Pancreas (tissue), 10 donors: ENCODE measurements around the gene ACO1. TPM values are rescaled to one million over a fixed set of nuclear protein-coding genes. Genes with fewer than 3 reads are reported as not detected.
A peak's percentile ranks its signal among the peaks of the same experiment; 100 is the strongest.

Experiments used
- ATAC-seq, 4 donors: fragments of 200-7000 bp; cut with Tn5 transposase; one replicate each; pipeline versions ENCODE4 v1.8.0 to v1.9.1; 2020; ENCODE audit warnings: mild to moderate bottlenecking in 4 of 4, moderate library complexity in 4 of 4
- DNase-seq, 6 donors: peaks; one replicate each; pipeline ENCODE4 v3.0.0-alpha.2; 2020
- FAIRE-seq: peaks from 2 replicates; lab custom pipeline; 2012; peaks lifted over from hg19 to GRCh38; lab: Jason Lieb, UNC
- H3K27ac ChIP-seq, 4 donors: fragments of 200-600 bp; sonication (generic); 1 replicate in 3 of 4; 2 replicates in 1 of 4; pipeline versions ENCODE4 v1.5.0 to v1.8.0; 2020
- H3K27me3 ChIP-seq, 4 donors: fragments of 200-600 bp; one replicate each; pipeline ENCODE4 v1.8.0; 2021
- H3K36me3 ChIP-seq, 3 donors: fragments of 200-600 bp; sonication (generic) in 1 of 3; one replicate each; pipeline versions ENCODE4 v1.5.0 to v1.8.0; 2020 to 2021
- H3K4me1 ChIP-seq, 3 donors: fragments of 200-600 bp; one replicate each; pipeline ENCODE4 v1.8.0; 2021
- H3K4me3 ChIP-seq, 4 donors: fragments of 200-600 bp; sonication (generic) in 2 of 4; one replicate each; pipeline versions ENCODE4 v1.5.0 to v1.8.0; 2020 to 2021
- H3K9me3 ChIP-seq, 4 donors: fragments of 200-600 bp; one replicate each; pipeline ENCODE4 v1.8.0; 2021
- WGBS, 2 donors: extraction: QIAGEN DNeasy Blood & Tissue Kit; methylation state at CpG; one replicate each; pipeline ENCODE4 v1.1.7; 2013; 5-methylcytosine and 5-hydroxymethylcytosine counted together
- intact Hi-C, 3 donors: fragments of 100-400 bp; cut with DNase I; formaldehyde crosslinking; loops; one replicate each; pipeline versions ENCODE4 v1.11.1 to v1.14.2; 2022
- polyA plus RNA-seq, 2 donors: library from polyadenylated mRNA; stranded (reverse); fragments of 200-250 nt; gene quantifications; one replicate each; pipeline ENCODE4 v1.2.3, GENCODE V29; 2013
- total RNA-seq, 6 donors: library from RNA; stranded (reverse); fragmentation: NEBNext Ultra II Directional in 4 of 6; extraction: Animal tissue kit (Norgen Biotek cat#: 25700) in 4 of 6; gene quantifications; one replicate each; pipeline versions ENCODE4 v1.2.1 to v1.2.4, GENCODE V29; 2021 to 2023
- TF ChIP-seq, protein P1 (sequence below), 4 donors: fragments of 200-600 bp; sonication (generic) in 3 of 4; IDR thresholded peaks; one replicate each; pipeline versions ENCODE4 v1.5.0 to v1.8.0; 2021; ENCODE audit warnings: antibody characterized with exemption in 4 of 4
- donor health status: healthy with polysubstance abuse.
- donor health status: DM: no; HTN: no; CAD: no; lungs with moderate emphysema.
- donor health status: DM: no; HTN: no; CAD: no.
- donor health status: control.
- donor health status: control.
- donor health status: Bipolar disorder and iron deficiency.
- donor health status: DM: yes; HTN: yes; CAD: no.
- donor health status: DM: no; HTN: no; CAD: no.
- donor health status: DM: no; HTN: no; CAD: no.
- donor health status: DM: yes; HTN: yes; CAD: no.

ACO1 gene
- total and polyA plus RNA-seq, 8 donors = 8.7 to 35.6 (median 29.0) TPM

- peak in 4 of 6 donors; percentile 57 to 85 (median 69) for DNase-seq
- H3K27me3 ChIP-seq = no peaks in the 10 kb centered on the region
- H3K36me3 ChIP-seq = peaks cover 0 to 35% (median 0%) of the 10 kb centered on the region in 3 donors
- H3K4me1 ChIP-seq = peaks cover 9 to 21% (median 16%) of the 10 kb centered on the region in 3 donors
- peak overlapping the region; percentile 29 to 77 (median 52) for H3K27ac ChIP-seq
- ATAC-seq = peak; percentile 90 to 94 (median 92)
- intact Hi-C loops = loop anchor here in 1 of 3 donors (5.0 kb wide), 1 partner anchor 34 kb away; no protein-coding TSS in a partner anchor
- TF ChIP-seq, protein P1, sequence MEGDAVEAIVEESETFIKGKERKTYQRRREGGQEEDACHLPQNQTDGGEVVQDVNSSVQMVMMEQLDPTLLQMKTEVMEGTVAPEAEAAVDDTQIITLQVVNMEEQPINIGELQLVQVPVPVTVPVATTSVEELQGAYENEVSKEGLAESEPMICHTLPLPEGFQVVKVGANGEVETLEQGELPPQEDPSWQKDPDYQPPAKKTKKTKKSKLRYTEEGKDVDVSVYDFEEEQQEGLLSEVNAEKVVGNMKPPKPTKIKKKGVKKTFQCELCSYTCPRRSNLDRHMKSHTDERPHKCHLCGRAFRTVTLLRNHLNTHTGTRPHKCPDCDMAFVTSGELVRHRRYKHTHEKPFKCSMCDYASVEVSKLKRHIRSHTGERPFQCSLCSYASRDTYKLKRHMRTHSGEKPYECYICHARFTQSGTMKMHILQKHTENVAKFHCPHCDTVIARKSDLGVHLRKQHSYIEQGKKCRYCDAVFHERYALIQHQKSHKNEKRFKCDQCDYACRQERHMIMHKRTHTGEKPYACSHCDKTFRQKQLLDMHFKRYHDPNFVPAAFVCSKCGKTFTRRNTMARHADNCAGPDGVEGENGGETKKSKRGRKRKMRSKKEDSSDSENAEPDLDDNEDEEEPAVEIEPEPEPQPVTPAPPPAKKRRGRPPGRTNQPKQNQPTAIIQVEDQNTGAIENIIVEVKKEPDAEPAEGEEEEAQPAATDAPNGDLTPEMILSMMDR (IDR thresholded peaks at IDR 0.05) = no peak
- H3K4me3 ChIP-seq = no peak overlapping the region
- H3K9me3 ChIP-seq = no peaks in the 10 kb centered on the region
- WGBS, 2 donors = 29 to 31% methylated on average over 7 of the region's 7 CpGs
- FAIRE-seq = no peak
Measured at GRCh38 chr9:32426278-32426939, 42.0 kb downstream of the ACO1 start.

GRCh38 chr9:32427111-32427873, 42.8 kb downstream of the ACO1 start:
- ATAC-seq (peak; percentile 87 to 93 (median 90)), FAIRE-seq (no peak), DNase-seq (peak in 4 of 6 donors; percentile 51 to 74 (median 63))
- H3K4me1 ChIP-seq = peaks cover 9 to 21% (median 13%) of the 10 kb centered on the region in 3 donors
- TF ChIP-seq, protein P1 (IDR thresholded peaks at IDR 0.05) = no peak
- peaks cover 0 to 35% (median 2%) of the 10 kb centered on the region in 3 donors for H3K36me3 ChIP-seq
- intact Hi-C loops = loop anchor here in 1 of 3 donors (5.0 kb wide), 1 partner anchor 35 kb away; no protein-coding TSS in a partner anchor
- H3K4me3 ChIP-seq = no peak overlapping the region
- no peaks in the 10 kb centered on the region for H3K9me3 ChIP-seq
- no peaks in the 10 kb centered on the region for H3K27me3 ChIP-seq
- 44 to 47% methylated on average over 8 of the region's 8 CpGs for WGBS, 2 donors
- peak overlapping the region in 2 of 4 donors; percentile 75 to 77 for H3K27ac ChIP-seq

- H3K4me1 ChIP-seq = peaks cover 4 to 16% (median 5%) of the 10 kb centered on the region in 3 donors
- DNase-seq (no peak), FAIRE-seq (no peak), ATAC-seq (no peak)
- WGBS, 2 donors = 88 to 90% methylated on average over 5 of the region's 5 CpGs
- TF ChIP-seq, protein P1 (IDR thresholded peaks at IDR 0.05) = no peak
- H3K27me3 ChIP-seq = no peaks in the 10 kb centered on the region
- H3K36me3 ChIP-seq = peaks cover 2 to 40% (median 4%) of the 10 kb centered on the region in 3 donors
- no peak overlapping the region for H3K4me3 ChIP-seq
- intact Hi-C loops = loop anchor here in 2 of 3 donors (5.0 to 10.0 kb wide), 3 partner anchors 48 to 144 kb away; partner anchors contain the start of genes ACO1 (in 1 of the 2) and NDUFB6 (in 1 of the 2)
- H3K9me3 ChIP-seq = no peaks in the 10 kb centered on the region
- H3K27ac ChIP-seq = no peak overlapping the region
Measured at GRCh38 chr9:32430720-32431119, 46.3 kb downstream of the ACO1 start.

DNA sequence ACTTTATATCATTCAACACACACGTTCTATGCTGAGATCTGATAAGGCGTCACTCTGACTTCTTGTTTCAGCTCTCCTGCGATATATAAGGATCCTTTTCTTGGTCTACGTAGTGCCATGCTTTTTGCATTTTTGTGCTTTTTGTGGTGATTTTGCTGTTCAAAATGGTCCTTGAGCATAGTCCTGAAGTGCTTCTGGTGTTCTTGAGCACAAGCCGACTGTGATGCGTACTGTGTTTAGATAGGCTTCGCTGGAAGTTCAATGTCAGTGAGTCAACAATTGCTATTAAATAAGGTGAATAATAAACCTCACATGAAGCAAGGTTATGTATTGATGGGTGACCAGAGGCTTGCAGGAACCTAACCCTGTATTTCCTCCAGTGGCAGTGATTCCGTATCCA, 46.8 kb downstream of the ACO1 start:
- FAIRE-seq (no peak), DNase-seq (no peak), ATAC-seq (no peak)
- intact Hi-C loops = loop anchor here in 2 of 3 donors (5.0 to 10.0 kb wide), 3 partner anchors 49 to 144 kb away; partner anchors contain the start of genes ACO1 (in 1 of the 2) and NDUFB6 (in 1 of the 2)
- peaks cover 2 to 41% (median 4%) of the 10 kb centered on the region in 3 donors for H3K36me3 ChIP-seq
- no peak overlapping the region for H3K27ac ChIP-seq
- TF ChIP-seq, protein P1 (IDR thresholded peaks at IDR 0.05) = no peak
- H3K4me3 ChIP-seq = no peak overlapping the region
- H3K27me3 ChIP-seq = no peaks in the 10 kb centered on the region
- WGBS, 2 donors = 92 to 93% methylated on average over 8 of the region's 8 CpGs
- H3K9me3 ChIP-seq = no peaks in the 10 kb centered on the region
- H3K4me1 ChIP-seq = peaks cover 0 to 14% (median under 1%) of the 10 kb centered on the region in 3 donors
